IMR-90 (cell line): Measurements from ENCODE around the gene VPS13C. TPM values are rescaled to one million over a fixed set of nuclear protein-coding genes. Genes with fewer than 3 reads are reported as not detected.

Source experiments
- ATAC-seq: fragments of 200-7000 bp; cut with Tn5 transposase; 2 replicates; pipeline ENCODE4 v1.9.1; 2020; ENCODE audit warnings: low read depth, mild to moderate bottlenecking, moderate library complexity
- BruUV-seq: library from RNA; stranded (reverse); fragments of 400-500 nt; replicated peaks from 2 replicates; lab custom pipeline; 2021; lab: Mats Ljungman, UMichigan
- CTCF ChIA-PET: fragments of 300-600 bp; formaldehyde crosslinking; extraction: SDS; loops from one replicate; lab custom pipeline; 2021; ENCODE audit warnings: antibody characterized with exemption; lab: Yijun Ruan, JAX
- POLR2A ChIA-PET: fragments of 300-600 bp; sonication (Branson Sonifier 250); formaldehyde crosslinking; loops from one replicate; lab custom pipeline; 2022; ENCODE audit warnings: antibody characterized with exemption; ENCODE audit not compliant: unreplicated experiment; lab: Charles Lee
- DNase-seq: peaks from one replicate; pipeline ENCODE4 v3.0.0; 2013
- H2AFZ ChIP-seq: replicated peaks from 2 replicates; pipeline ENCODE3; 2013; ENCODE audit warnings: low read length, mild to moderate bottlenecking; ENCODE audit not compliant: poor library complexity
- H2AK5ac ChIP-seq: 2 replicates; pipeline ENCODE4 v1.6.1; 2013; ENCODE audit warnings: low read depth, low read length, inconsistent platforms
- H2AK9ac ChIP-seq: replicated peaks from 2 replicates; pipeline ENCODE3; 2013; ENCODE audit warnings: mild to moderate bottlenecking, low read depth, low read length, moderate library complexity; ENCODE audit not compliant: poor library complexity
- H2BK120ac ChIP-seq: 2 replicates; pipeline ENCODE4 v1.6.1; 2013; ENCODE audit warnings: low read depth, low read length, inconsistent platforms
- H2BK15ac ChIP-seq: 3 replicates; pipeline ENCODE4 v1.6.1; 2013; ENCODE audit warnings: low read depth, low read length, inconsistent platforms
- H2BK20ac ChIP-seq: 2 replicates; pipeline ENCODE4 v1.6.1; 2013; ENCODE audit warnings: low read depth, mild to moderate bottlenecking, inconsistent platforms, low read length, moderate library complexity
- H2BK5ac ChIP-seq: 2 replicates; pipeline ENCODE4 v1.6.1; 2013; ENCODE audit warnings: mild to moderate bottlenecking, low read depth, low read length, inconsistent platforms; ENCODE audit not compliant: poor library complexity, severe bottlenecking
- H3K14ac ChIP-seq: replicated peaks from 2 replicates; pipeline ENCODE4 v1.6.1; 2013; ENCODE audit warnings: low read depth, low read length, inconsistent platforms
- H3K18ac ChIP-seq: 2 replicates; pipeline ENCODE4 v1.6.1; 2013; ENCODE audit warnings: low read depth, low read length, control low read depth
- H3K23ac ChIP-seq: 2 replicates; pipeline ENCODE4 v1.6.1; 2013; ENCODE audit warnings: low read depth, low read length, inconsistent platforms
- H3K27ac ChIP-seq: 2 replicates; pipeline ENCODE4 v1.5.1; 2013; ENCODE audit warnings: mild to moderate bottlenecking, control low read depth, low read length; ENCODE audit not compliant: insufficient read depth
- H3K27me3 ChIP-seq: 2 replicates; pipeline ENCODE4 v1.6.1; 2013; ENCODE audit warnings: low read length; ENCODE audit not compliant: control insufficient read depth, insufficient read depth
- H3K36me3 ChIP-seq: 2 replicates; pipeline ENCODE4 v1.6.1; 2013; ENCODE audit warnings: low read length, mixed read lengths; ENCODE audit not compliant: control insufficient read depth, insufficient read depth
- H3K4ac ChIP-seq: 2 replicates; pipeline ENCODE4 v1.6.1; 2013; ENCODE audit warnings: low read depth, low read length, inconsistent platforms
- H3K4me1 ChIP-seq: 2 replicates; pipeline ENCODE4 v1.6.1; 2013; ENCODE audit warnings: low read length, mixed read lengths; ENCODE audit not compliant: control insufficient read depth, insufficient read depth
- H3K4me2 ChIP-seq: 2 replicates; pipeline ENCODE4 v1.6.1; 2013; ENCODE audit warnings: low read depth, mild to moderate bottlenecking, control low read depth, low read length, moderate library complexity
- H3K4me3 ChIP-seq: 2 replicates; pipeline ENCODE4 v1.5.1; 2013; ENCODE audit warnings: low read depth, mild to moderate bottlenecking, control low read depth, low read length, moderate library complexity; ENCODE audit not compliant: insufficient read depth
- H3K56ac ChIP-seq: 2 replicates; pipeline ENCODE4 v1.6.1; 2013; ENCODE audit warnings: low read length, inconsistent platforms; ENCODE audit not compliant: insufficient read depth; ENCODE audit errors: extremely low read depth
- H3K79me1 ChIP-seq, 2 experiments: 2 replicates each; pipeline ENCODE4 v1.6.1; 2013; ENCODE audit warnings: low read length in 2 of 2, inconsistent platforms in 1 of 2, low read depth in 1 of 2
- H3K9ac ChIP-seq: 2 replicates; pipeline ENCODE4 v1.6.1; 2013; ENCODE audit warnings: low read depth, low read length, control low read depth
- H3K9me1 ChIP-seq: 2 replicates; pipeline ENCODE4 v1.6.1; 2013; ENCODE audit warnings: low read length, inconsistent platforms; ENCODE audit not compliant: insufficient read depth
- H3K9me3 ChIP-seq: 2 replicates; pipeline ENCODE4 v1.6.1; 2013; ENCODE audit warnings: low read length; ENCODE audit not compliant: control insufficient read depth, insufficient read depth
- H4K20me1 ChIP-seq: 2 replicates; pipeline ENCODE4 v1.6.1; 2013; ENCODE audit warnings: low read length, inconsistent platforms; ENCODE audit not compliant: insufficient read depth
- H4K5ac ChIP-seq: 2 replicates; pipeline ENCODE4 v1.6.1; 2013; ENCODE audit warnings: mild to moderate bottlenecking, low read depth, low read length, control low read depth
- H4K8ac ChIP-seq, 2 experiments: 2 replicates each; pipeline ENCODE4 v1.6.1; 2013; ENCODE audit warnings: low read depth in 2 of 2, low read length in 2 of 2, control low read depth in 1 of 2, inconsistent platforms in 1 of 2
- H4K91ac ChIP-seq: 2 replicates; pipeline ENCODE4 v1.6.1; 2013; ENCODE audit warnings: low read depth, low read length, inconsistent platforms; ENCODE audit not compliant: insufficient read depth
- BHLHE40 ChIP-seq: fragments of 150-350 bp; IDR thresholded peaks from 2 replicates; pipeline ENCODE4 v1.6.1; 2016; ENCODE audit warnings: mild to moderate bottlenecking, low read depth, low read length
- CEBPB ChIP-seq: IDR thresholded peaks from 2 replicates; pipeline ENCODE4 v1.6.1; 2012; ENCODE audit warnings: low read depth, low read length, improper control_type of control experiment
- MAZ ChIP-seq: IDR thresholded peaks from 2 replicates; pipeline ENCODE4 v1.6.1; 2012; ENCODE audit warnings: low read depth, mild to moderate bottlenecking, low read length, improper control_type of control experiment, moderate library complexity, borderline replicate concordance
- USF2 ChIP-seq: fragments of 150-350 bp; IDR thresholded peaks from 2 replicates; pipeline ENCODE4 v1.6.1; 2017; ENCODE audit warnings: mild to moderate bottlenecking, antibody characterized with exemption, low read length, low read depth
- WGBS, 2 experiments: methylation state at CpG; one replicate each; pipeline versions ENCODE4 v1.1.5 to v1.1.7; 2013; ENCODE audit warnings: missing lambda C conversion rate in 2 of 2; ENCODE audit not compliant: insufficient read length in 1 of 2; ENCODE audit errors: extremely low coverage in 2 of 2; 5-methylcytosine and 5-hydroxymethylcytosine counted together
- dilution Hi-C: fragments of 300-500 bp; cut with HindIII; formaldehyde crosslinking; loops from one replicate; pipeline ENCODE4 v1.14.3; 2018; ENCODE audit warnings: low sequenced_read_pairs; ENCODE audit not compliant: unreplicated experiment
- in situ Hi-C: fragments of 300-500 bp; cut with MboI; formaldehyde crosslinking; loops from 3 replicates; pipeline ENCODE4 v1.14.3; 2019; ENCODE audit warnings: low sequenced_read_pairs, inconsistent platforms, mixed read lengths
- intact Hi-C: fragments of 100-400 bp; cut with micrococcal nuclease; formaldehyde crosslinking; loops from 2 replicates; pipeline ENCODE4 v1.10.0; 2022
- polyA plus RNA-seq, 3 experiments: library from polyadenylated mRNA; depleted of rRNA; stranded (reverse); fragments of >200 nt; gene quantifications; 2 replicates each; pipeline ENCODE4 v1.2.3, GENCODE V29; 2012; ENCODE audit warnings: low replicate concordance in 1 of 3
- total RNA-seq: library from RNA; depleted of rRNA; stranded (reverse); fragments of >200 nt; gene quantifications from 2 replicates; pipeline ENCODE4 v1.2.3, GENCODE V29; 2012

Gene VPS13C
- total and polyA plus RNA-seq, 2 of the 4 experiments (the other 2 are of a cell fraction), result 8.1 to 32.8 TPM

GRCh38 chr15:61820951-61821350, 239.3 kb downstream of the VPS13C start:
- ChIA-PET CTCF (interaction anchor here (1.4 kb wide), 1 partner anchor 13 kb away, joined by 5 read pairs; no protein-coding TSS in a partner anchor), POLR2A (no interaction called here)
- Histone ChIP-seq H3K79me1 (no peaks in the 10 kb centered on the region), H2BK15ac (no peak overlapping the region), H3K4ac (no peak overlapping the region), H3K4me2 (no peak overlapping the region), H3K9me3 (no peaks in the 10 kb centered on the region), H3K27me3 (peaks cover 4% of the 10 kb centered on the region; the same call in 1 of the 2 replicates), H3K27ac (no peak overlapping the region), H3K14ac (no peak overlapping the region), H3K9ac (no peak overlapping the region), H3K36me3 (no peaks in the 10 kb centered on the region), H2AFZ (no peak overlapping the region), H3K18ac (no peak overlapping the region), H3K56ac (no peak overlapping the region), H3K23ac (no peak overlapping the region), H4K5ac (no peak overlapping the region), H2BK120ac (no peak overlapping the region), H2BK20ac (no peak overlapping the region), H4K8ac (no peak overlapping the region), H3K9me1 (no peaks in the 10 kb centered on the region), H2AK5ac (no peak overlapping the region), H2AK9ac (no peak overlapping the region), H3K4me3 (no peak overlapping the region), H4K20me1 (no peaks in the 10 kb centered on the region), H4K91ac (no peak overlapping the region), H2BK5ac (no peak overlapping the region), H3K4me1 (no peaks in the 10 kb centered on the region)
- 67% methylated on average over 3 of the region's 4 CpGs; no CpG with 5 or more reads in 1 of the 2 experiments for WGBS, 2 experiments
- intact Hi-C loops (no loop called here), in situ Hi-C loops (no loop called here), dilution Hi-C loops (no loop called here)
- ATAC-seq (no peak), DNase-seq (no peak)
- BruUV-seq, result no TSS peak
- TF ChIP-seq CEBPB (no peak), BHLHE40 (no peak), USF2 (no peak), MAZ (no peak)
